Uterus (tissue), 4 donors: Measurements from ENCODE around the gene ROS1. TPM values are rescaled to one million over a fixed set of nuclear protein-coding genes. Genes with fewer than 3 reads are reported as not detected.

Source experiments
- DNase-seq, 2 donors: peaks; one replicate each; pipeline ENCODE4 v3.0.0-alpha.2; 2019 to 2020
- H3K27ac ChIP-seq, 2 donors: fragments of 200-600 bp; sonication (generic); 1 replicate in 1 of 2; 2 replicates in 1 of 2; pipeline ENCODE4 v1.5.1; 2016 to 2018
- H3K27me3 ChIP-seq, 2 donors: fragments of 200-600 bp; sonication (generic); one replicate each; pipeline ENCODE4 v1.5.1; 2018 to 2019; ENCODE audit warnings: control low read depth in 1 of 2
- H3K36me3 ChIP-seq, 2 donors: fragments of 200-600 bp; sonication (generic); one replicate each; pipeline ENCODE4 v1.5.1; 2019; ENCODE audit warnings: control low read depth in 1 of 2
- H3K4me1 ChIP-seq, 2 donors: fragments of 200-600 bp; sonication (generic); one replicate each; pipeline ENCODE4 v1.5.1; 2018 to 2019; ENCODE audit warnings: control low read depth in 1 of 2
- H3K4me3 ChIP-seq, 2 donors: fragments of 200-600 bp; sonication (generic); 1 replicate in 1 of 2; 2 replicates in 1 of 2; pipeline ENCODE4 v1.5.1; 2018 to 2019; ENCODE audit warnings: mild to moderate bottlenecking in 1 of 2
- H3K9me3 ChIP-seq, 2 donors: fragments of 200-600 bp; sonication (generic); one replicate each; pipeline ENCODE4 v1.5.1; 2019; ENCODE audit warnings: control low read depth in 1 of 2
- POLR2A ChIP-seq, 2 donors: fragments of 450-650 bp; IDR thresholded peaks; one replicate each; pipeline ENCODE4 v1.6.1; 2016; ENCODE audit warnings: antibody characterized with exemption in 2 of 2, mild to moderate bottlenecking in 1 of 2, moderate library complexity in 1 of 2
- intact Hi-C: fragments of 100-400 bp; cut with DNase I; formaldehyde crosslinking; loops from one replicate; pipeline ENCODE4 v1.15.1; 2023; ENCODE audit warnings: low total_unique reads
- total RNA-seq, 4 donors: library from RNA; depleted of rRNA in 3 of 4; stranded (reverse); fragments of >200 nt in 3 of 4; gene quantifications; one replicate each; pipeline versions ENCODE4 v1.1.0 to v1.2.4, GENCODE V29; 2014 to 2023
- TF ChIP-seq, protein P1 (sequence below), 4 experiments: fragments of 200-600 bp in 2 of 4; fragments of 450-650 bp in 2 of 4; sonication (generic) in 2 of 4; IDR thresholded peaks; one replicate each; pipeline ENCODE4 v1.5.1; 2016 to 2019; ENCODE audit warnings: antibody characterized with exemption in 4 of 4, mild to moderate bottlenecking in 2 of 4, moderate library complexity in 1 of 4
- donor health status: DM: yes; HTN: yes; CAD: no.

The ROS1 gene
- total RNA-seq, 4 donors from 2014 or later: 2.0 TPM; not detected in 3

- no peak for DNase-seq
- Histone ChIP-seq H3K4me1 (no peaks in the 10 kb centered on the region), H3K36me3 (no peaks in the 10 kb centered on the region), H3K9me3 (no peaks in the 10 kb centered on the region), H3K27me3 (no peaks in the 10 kb centered on the region), H3K27ac (no peak overlapping the region), H3K4me3 (no peak overlapping the region)
- intact Hi-C loops: no loop called here
- no peak for TF ChIP-seq POLR2A (IDR thresholded peaks at IDR 0.05)
- TF ChIP-seq, protein P1, sequence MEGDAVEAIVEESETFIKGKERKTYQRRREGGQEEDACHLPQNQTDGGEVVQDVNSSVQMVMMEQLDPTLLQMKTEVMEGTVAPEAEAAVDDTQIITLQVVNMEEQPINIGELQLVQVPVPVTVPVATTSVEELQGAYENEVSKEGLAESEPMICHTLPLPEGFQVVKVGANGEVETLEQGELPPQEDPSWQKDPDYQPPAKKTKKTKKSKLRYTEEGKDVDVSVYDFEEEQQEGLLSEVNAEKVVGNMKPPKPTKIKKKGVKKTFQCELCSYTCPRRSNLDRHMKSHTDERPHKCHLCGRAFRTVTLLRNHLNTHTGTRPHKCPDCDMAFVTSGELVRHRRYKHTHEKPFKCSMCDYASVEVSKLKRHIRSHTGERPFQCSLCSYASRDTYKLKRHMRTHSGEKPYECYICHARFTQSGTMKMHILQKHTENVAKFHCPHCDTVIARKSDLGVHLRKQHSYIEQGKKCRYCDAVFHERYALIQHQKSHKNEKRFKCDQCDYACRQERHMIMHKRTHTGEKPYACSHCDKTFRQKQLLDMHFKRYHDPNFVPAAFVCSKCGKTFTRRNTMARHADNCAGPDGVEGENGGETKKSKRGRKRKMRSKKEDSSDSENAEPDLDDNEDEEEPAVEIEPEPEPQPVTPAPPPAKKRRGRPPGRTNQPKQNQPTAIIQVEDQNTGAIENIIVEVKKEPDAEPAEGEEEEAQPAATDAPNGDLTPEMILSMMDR (IDR thresholded peaks at IDR 0.05): no peak
Measured at GRCh38 chr6:117387454-117387974, 38.2 kb downstream of the ROS1 start.

DNA sequence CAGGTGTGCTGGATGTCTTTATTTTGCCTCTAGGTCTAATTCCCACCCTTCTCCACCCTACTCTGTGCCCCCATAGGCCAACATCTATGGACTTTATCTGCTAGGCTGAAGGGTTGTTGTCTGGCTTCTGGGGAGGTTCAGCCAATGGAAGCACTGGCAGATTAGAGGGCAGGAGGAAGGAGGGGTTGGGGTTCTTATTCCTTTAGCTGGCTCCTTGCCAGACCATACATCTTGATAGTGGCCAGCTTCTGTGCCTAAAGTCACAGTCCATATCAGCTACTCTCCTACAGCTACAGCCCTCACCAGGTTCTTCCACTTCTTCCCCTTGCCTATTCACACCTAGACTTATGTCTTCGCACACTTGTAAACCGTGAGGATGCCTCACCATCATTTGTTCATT lies 41.1 kb downstream of the ROS1 start:
- no peaks in the 10 kb centered on the region for H3K27me3 ChIP-seq
- H3K36me3 ChIP-seq: no peaks in the 10 kb centered on the region
- H3K27ac ChIP-seq: no peak overlapping the region
- no peaks in the 10 kb centered on the region for H3K4me1 ChIP-seq
- intact Hi-C loops: no loop called here
- no peak overlapping the region for H3K4me3 ChIP-seq
- DNase-seq: no peak
- no peaks in the 10 kb centered on the region for H3K9me3 ChIP-seq
- no peak for TF ChIP-seq POLR2A (IDR thresholded peaks at IDR 0.05)
- TF ChIP-seq, protein P1 (IDR thresholded peaks at IDR 0.05): no peak

- Histone ChIP-seq H3K36me3 (no peaks in the 10 kb centered on the region), H3K4me3 (no peak overlapping the region), H3K27me3 (no peaks in the 10 kb centered on the region), H3K27ac (no peak overlapping the region), H3K9me3 (no peaks in the 10 kb centered on the region), H3K4me1 (no peaks in the 10 kb centered on the region)
- intact Hi-C loops: no loop called here
- DNase-seq: no peak
- TF ChIP-seq POLR2A (IDR thresholded peaks at IDR 0.05): no peak
- TF ChIP-seq, protein P1 (IDR thresholded peaks at IDR 0.05): no peak
Measured at GRCh38 chr6:117381749-117382148, 44.0 kb downstream of the ROS1 start.

- TF ChIP-seq, protein P1 (IDR thresholded peaks at IDR 0.05): no peak
- TF ChIP-seq POLR2A (IDR thresholded peaks at IDR 0.05): no peak
- no peaks in the 10 kb centered on the region for H3K27me3 ChIP-seq
- no peaks in the 10 kb centered on the region for H3K36me3 ChIP-seq
- no peaks in the 10 kb centered on the region for H3K4me1 ChIP-seq
- no peak for DNase-seq
- H3K27ac ChIP-seq: no peak overlapping the region
- intact Hi-C loops: no loop called here
- H3K9me3 ChIP-seq: no peaks in the 10 kb centered on the region
- H3K4me3 ChIP-seq: no peak overlapping the region
Measured at GRCh38 chr6:117380298-117380697, 45.4 kb downstream of the ROS1 start.

DNA sequence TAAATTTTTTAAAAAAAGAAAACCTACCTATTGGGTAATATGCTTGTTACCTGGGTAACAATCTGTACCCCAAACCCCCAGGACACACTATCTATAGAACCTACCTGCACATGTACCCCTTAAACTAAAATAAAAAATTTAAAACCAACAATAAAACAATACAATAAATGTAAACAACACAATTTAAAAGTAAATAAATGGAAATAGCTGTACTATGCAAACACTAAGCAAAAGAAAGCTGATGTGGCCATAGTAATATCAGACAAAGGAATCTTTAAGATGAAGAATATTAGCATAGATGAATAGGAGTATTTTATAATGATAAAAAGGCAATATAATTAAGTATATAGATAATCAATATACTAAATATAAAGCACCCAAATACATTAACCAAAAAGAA lies 50.3 kb downstream of the ROS1 start:
- Histone ChIP-seq H3K36me3 (no peaks in the 10 kb centered on the region), H3K4me3 (no peak overlapping the region), H3K27ac (no peak overlapping the region), H3K27me3 (no peaks in the 10 kb centered on the region), H3K9me3 (no peaks in the 10 kb centered on the region), H3K4me1 (no peaks in the 10 kb centered on the region)
- no peak for TF ChIP-seq POLR2A (IDR thresholded peaks at IDR 0.05)
- TF ChIP-seq, protein P1 (IDR thresholded peaks at IDR 0.05): no peak
- no peak for DNase-seq
- intact Hi-C loops: no loop called here
